Spleen (tissue), 7 donors: ENCODE results near the gene BARX1.

ENCODE experiments used
- CTCF ChIP-seq, 11 experiments: fragments of 200-600 bp in 7 of 11; fragments of 450-650 bp in 4 of 11; sonication (generic) in 4 of 11; IDR thresholded peaks in 8 of 11; conservative IDR thresholded peaks in 3 of 11; 1 replicate in 7 of 11; 2 replicates in 4 of 11; pipeline versions ENCODE4 v1.4.0 to v1.8.0; 2016 to 2021; ENCODE audit warnings: antibody characterized with exemption in 11 of 11, inconsistent platforms in 4 of 11, mild to moderate bottlenecking in 1 of 11
- POLR2A ChIP-seq, 3 donors: fragments of 450-650 bp; IDR thresholded peaks; one replicate each; pipeline ENCODE4 v1.5.1; 2017; ENCODE audit warnings: antibody characterized with exemption in 3 of 3, mild to moderate bottlenecking in 1 of 3
- donor health status: DM: no; HTN: no; CAD: no; lungs with moderate emphysema.
- donor health status: DM: no; HTN: no; CAD: no.
- donor health status: DM: no; HTN: no; CAD: no.

GRCh38 chr9:93922535-93922934, 32.6 kb downstream of the BARX1 start:
- TF ChIP-seq CTCF (IDR thresholded peaks at IDR 0.05 in 8 of 11, conservative IDR thresholded peaks at IDR 0.05 in 3 of 11) (no peak), POLR2A (IDR thresholded peaks at IDR 0.05) (no peak)
